HepG2 (cell line): Measurements from ENCODE around the gene MYO7B. TPM values are rescaled to one million over a fixed set of nuclear protein-coding genes. Genes with fewer than 3 reads are reported as not detected.

ENCODE experiments used
- ATRX ChIP-seq: sonication (generic); formaldehyde crosslinking; IDR thresholded peaks from 2 replicates; pipeline ENCODE4 v1.4.0; 2020; ENCODE audit warnings: missing genetic modification reagents, borderline replicate concordance
- BCL3 ChIP-seq: sonication (generic); formaldehyde crosslinking; IDR thresholded peaks from 2 replicates; pipeline ENCODE4 v1.5.1; 2020; ENCODE audit warnings: mild to moderate bottlenecking, missing genetic modification reagents, moderate library complexity
- CREB1 ChIP-seq, 2 experiments: fragments of 450-650 bp in 1 of 2; IDR thresholded peaks; 2 replicates each; pipeline ENCODE4 v1.6.1; 2016 to 2017; ENCODE audit warnings: control low read depth in 1 of 2, mild to moderate bottlenecking in 1 of 2, missing compliant biosample characterization in 1 of 2, missing genetic modification characterization in 1 of 2
- ELF4 ChIP-seq: sonication (generic); formaldehyde crosslinking; IDR thresholded peaks from 2 replicates; pipeline ENCODE4 v1.5.0; 2020; ENCODE audit warnings: missing genetic modification reagents, mild to moderate bottlenecking, moderate library complexity, borderline replicate concordance
- HDAC6 ChIP-seq: fragments of 200-600 bp; sonication (generic); IDR thresholded peaks from 2 replicates; pipeline ENCODE4 v1.7.0; 2017; ENCODE audit warnings: mild to moderate bottlenecking, antibody characterized with exemption, low read length, low read depth
- NAIF1 ChIP-seq: sonication (generic); formaldehyde crosslinking; IDR thresholded peaks from 2 replicates; pipeline ENCODE4 v1.5.0; 2020; ENCODE audit warnings: mild to moderate bottlenecking, missing genetic modification reagents, borderline replicate concordance
- SKIL ChIP-seq: sonication (generic); formaldehyde crosslinking; IDR thresholded peaks from 2 replicates; pipeline ENCODE4 v1.8.0; 2022; ENCODE audit warnings: missing genetic modification reagents, mild to moderate bottlenecking, moderate library complexity, borderline replicate concordance
- SNAPC4 ChIP-seq: sonication (generic); formaldehyde crosslinking; IDR thresholded peaks from 2 replicates; pipeline ENCODE4 v1.4.0; 2020; ENCODE audit warnings: mild to moderate bottlenecking, missing genetic modification reagents
- ZBTB37 ChIP-seq: sonication (generic); formaldehyde crosslinking; IDR thresholded peaks from 2 replicates; pipeline ENCODE4 v1.4.0; 2020; ENCODE audit warnings: mild to moderate bottlenecking, missing genetic modification reagents
- ZFP37 ChIP-seq: sonication (generic); formaldehyde crosslinking; IDR thresholded peaks from 2 replicates; pipeline ENCODE4 v1.4.0; 2020; ENCODE audit warnings: missing genetic modification reagents, borderline replicate concordance
- ZFP41 ChIP-seq: sonication (generic); formaldehyde crosslinking; IDR thresholded peaks from 2 replicates; pipeline ENCODE4 v1.4.0; 2020; ENCODE audit warnings: mild to moderate bottlenecking, missing genetic modification reagents, borderline replicate concordance
- ZHX1 ChIP-seq: sonication (generic); formaldehyde crosslinking; IDR thresholded peaks from 2 replicates; pipeline ENCODE4 v1.8.1; 2022; ENCODE audit warnings: low read depth, mild to moderate bottlenecking, missing genetic modification reagents
- ZNF616 ChIP-seq: sonication (generic); formaldehyde crosslinking; IDR thresholded peaks from 2 replicates; pipeline ENCODE4 v1.5.0; 2020; ENCODE audit warnings: low read depth, mild to moderate bottlenecking, missing genetic modification reagents
- polyA plus RNA-seq, 8 experiments: library from polyadenylated mRNA; depleted of rRNA in 3 of 8; stranded (reverse) in 7 of 8; unstranded in 1 of 8; fragments of >200 nt; fragmentation: Illumina TruSeq in 4 of 8; extraction: Trizol in 4 of 8; gene quantifications; 2 replicates each; pipeline versions ENCODE4 v1.2.1 to v1.2.3, GENCODE V29; 2011 to 2016; ENCODE audit warnings: low read depth in 4 of 8, missing spikeins in 1 of 8, mixed read lengths in 1 of 8; ENCODE audit not compliant: insufficient read depth in 1 of 8
- total RNA-seq, 5 experiments: library from RNA; depleted of rRNA; stranded (reverse); fragments of >200 nt; fragmentation: Illumina TruSeq; extraction: Trizol; gene quantifications; 2 replicates each; pipeline ENCODE4 v1.2.3, GENCODE V29; 2016; ENCODE audit warnings: low read depth in 1 of 5

Gene MYO7B
- total and polyA plus RNA-seq, 2 of the 13 experiments (the other 11 are each of a cell fraction or from before 2014, with no cell fraction given), result not detected

- no peak for TF ChIP-seq SNAPC4 (CRISPR knock-in tag)
- TF ChIP-seq ZFP41 (CRISPR knock-in tag), result no peak
- no peak for TF ChIP-seq NAIF1 (CRISPR knock-in tag)
- TF ChIP-seq ZHX1 (CRISPR knock-in tag), result no peak
- TF ChIP-seq ZNF616, result no peak
- no peak for TF ChIP-seq CREB1 (IDR thresholded peaks at IDR 0.05)
- TF ChIP-seq CREB1 (CRISPR knock-in tag; IDR thresholded peaks at IDR 0.05), result no peak
- no peak for TF ChIP-seq ZBTB37 (CRISPR knock-in tag)
- TF ChIP-seq BCL3, result no peak
- no peak for TF ChIP-seq ZFP37
- no peak for TF ChIP-seq HDAC6
- TF ChIP-seq ELF4 (CRISPR knock-in tag), result no peak
- no peak for TF ChIP-seq SKIL (CRISPR knock-in tag)
- TF ChIP-seq ATRX (CRISPR knock-in tag), result no peak
These were observed 104.9 kb downstream of the MYO7B start (continued) for GRCh38 chr2:127640082-127641072.
